Brain microvascular endothelial cell (primary cell): ENCODE measurements around the gene FBXL20.
"Not testable (repeated sequence)": the region's sequence is repeated elsewhere in the genome, so short reads cannot be mapped to it uniquely, and the experiment has no call there.

Source experiments
- DNase-seq: peaks from one replicate; pipeline ENCODE4 v3.0.0-alpha.2; 2020
- H3K27ac ChIP-seq: fragments of 250-450 bp; sonication (Bioruptor Pico); 2 replicates; pipeline ENCODE4 v1.5.1; 2020; ENCODE audit warnings: mild to moderate bottlenecking, moderate library complexity
- H3K27me3 ChIP-seq: fragments of 250-450 bp; sonication (Bioruptor Pico); replicated peaks from 2 replicates; pipeline ENCODE4 v1.5.1; 2020; ENCODE audit warnings: mild to moderate bottlenecking
- H3K36me3 ChIP-seq: fragments of 250-450 bp; sonication (Bioruptor Pico); replicated peaks from 2 replicates; pipeline ENCODE4 v1.5.1; 2020; ENCODE audit warnings: mild to moderate bottlenecking
- H3K4me3 ChIP-seq: 2 replicates; pipeline ENCODE4 v1.5.1; 2011; ENCODE audit warnings: low read depth, mild to moderate bottlenecking, control low read depth, low read length, moderate library complexity
- in situ Hi-C: cut with HindIII; loops from 2 replicates; pipeline ENCODE4 v1.10.0; 2017; ENCODE audit warnings: low sequenced_read_pairs, low pct_ligation_motif_present
- TF ChIP-seq, protein P1 (sequence below): IDR thresholded peaks from 2 replicates; pipeline ENCODE4 v1.5.1; 2011; ENCODE audit warnings: low read depth, mild to moderate bottlenecking, moderate library complexity, low read length, control low read depth, inconsistent platforms; ENCODE audit errors: missing control alignments

FBXL20 gene

DNA sequence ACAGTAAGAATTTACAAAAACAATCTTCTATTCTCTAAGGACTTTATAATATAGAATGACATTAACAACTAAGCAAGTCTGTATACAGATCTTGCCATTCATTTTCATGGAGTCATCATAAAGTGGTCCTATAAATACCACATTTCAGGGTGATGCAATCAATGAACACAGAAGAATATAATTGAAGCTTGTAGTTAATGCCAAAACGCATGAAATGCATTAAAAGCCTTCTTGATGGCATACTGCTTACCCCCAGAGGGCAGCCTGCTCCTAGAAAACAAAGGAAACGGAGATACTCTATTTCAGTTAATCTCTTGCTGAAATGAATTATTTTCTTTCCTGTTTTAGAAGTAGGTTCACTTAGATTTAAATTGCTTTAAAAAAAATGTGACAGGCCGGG, 130.5 kb downstream of the FBXL20 start:
- TF ChIP-seq, protein P1, sequence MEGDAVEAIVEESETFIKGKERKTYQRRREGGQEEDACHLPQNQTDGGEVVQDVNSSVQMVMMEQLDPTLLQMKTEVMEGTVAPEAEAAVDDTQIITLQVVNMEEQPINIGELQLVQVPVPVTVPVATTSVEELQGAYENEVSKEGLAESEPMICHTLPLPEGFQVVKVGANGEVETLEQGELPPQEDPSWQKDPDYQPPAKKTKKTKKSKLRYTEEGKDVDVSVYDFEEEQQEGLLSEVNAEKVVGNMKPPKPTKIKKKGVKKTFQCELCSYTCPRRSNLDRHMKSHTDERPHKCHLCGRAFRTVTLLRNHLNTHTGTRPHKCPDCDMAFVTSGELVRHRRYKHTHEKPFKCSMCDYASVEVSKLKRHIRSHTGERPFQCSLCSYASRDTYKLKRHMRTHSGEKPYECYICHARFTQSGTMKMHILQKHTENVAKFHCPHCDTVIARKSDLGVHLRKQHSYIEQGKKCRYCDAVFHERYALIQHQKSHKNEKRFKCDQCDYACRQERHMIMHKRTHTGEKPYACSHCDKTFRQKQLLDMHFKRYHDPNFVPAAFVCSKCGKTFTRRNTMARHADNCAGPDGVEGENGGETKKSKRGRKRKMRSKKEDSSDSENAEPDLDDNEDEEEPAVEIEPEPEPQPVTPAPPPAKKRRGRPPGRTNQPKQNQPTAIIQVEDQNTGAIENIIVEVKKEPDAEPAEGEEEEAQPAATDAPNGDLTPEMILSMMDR: peak; percentile 72
- H3K27me3 ChIP-seq: no peaks in the 10 kb centered on the region
- in situ Hi-C loops: no loop called here
- H3K36me3 ChIP-seq: peaks cover 10% of the 10 kb centered on the region
- peak; percentile 37 for DNase-seq
- no peak overlapping the region for H3K4me3 ChIP-seq
- no peak overlapping the region for H3K27ac ChIP-seq

DNA sequence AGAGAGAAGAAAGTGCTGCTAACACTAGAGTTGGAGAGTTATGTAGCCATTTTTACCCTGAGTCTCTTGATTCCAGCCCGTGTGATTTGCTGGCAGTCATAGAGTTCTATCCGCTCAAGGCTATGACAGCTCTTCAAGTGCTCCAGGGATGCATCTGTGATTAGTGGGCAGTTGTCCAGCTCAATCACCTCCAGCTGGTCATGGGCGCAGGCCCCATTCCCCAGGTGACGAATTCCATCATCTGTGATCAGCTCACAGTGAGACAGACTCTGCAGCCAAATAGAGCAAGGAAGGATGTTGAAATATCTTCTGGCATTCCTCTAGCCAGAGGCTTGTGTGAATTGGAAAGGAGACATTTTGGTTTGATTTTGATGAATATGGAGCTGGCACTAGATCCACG, 137.3 kb downstream of the FBXL20 start:
- Histone ChIP-seq H3K27ac (no peak overlapping the region), H3K4me3 (no peak overlapping the region), H3K27me3 (no peaks in the 10 kb centered on the region), H3K36me3 (peaks cover 21% of the 10 kb centered on the region)
- in situ Hi-C loops: no loop called here
- DNase-seq: no peak
- TF ChIP-seq, protein P1: no peak

DNA sequence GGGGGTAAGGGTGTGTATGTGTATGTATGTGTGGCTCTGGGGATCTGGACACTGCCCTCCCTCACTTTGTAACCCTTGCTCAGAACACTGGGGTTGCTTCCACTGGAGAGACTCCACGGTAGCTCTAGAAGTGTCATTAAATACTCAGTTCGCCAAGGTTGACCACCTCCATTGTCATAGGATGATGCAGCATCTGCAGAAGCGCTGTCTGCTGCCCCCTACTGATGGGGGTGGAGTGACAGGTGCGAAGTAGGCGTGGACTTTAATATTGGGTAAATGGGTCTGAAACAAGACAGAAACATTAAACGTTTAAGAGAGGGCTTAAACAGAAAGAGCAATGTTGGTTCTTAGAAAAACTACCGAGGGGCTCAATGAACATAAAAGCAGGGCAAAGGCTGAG, 140.1 kb downstream of the FBXL20 start:
- DNase-seq: no peak
- in situ Hi-C loops: no loop called here
- peaks cover 16% of the 10 kb centered on the region for H3K36me3 ChIP-seq
- no peak overlapping the region for H3K27ac ChIP-seq
- no peak overlapping the region for H3K4me3 ChIP-seq
- TF ChIP-seq, protein P1: peak; percentile 44
- H3K27me3 ChIP-seq: no peaks in the 10 kb centered on the region

DNA sequence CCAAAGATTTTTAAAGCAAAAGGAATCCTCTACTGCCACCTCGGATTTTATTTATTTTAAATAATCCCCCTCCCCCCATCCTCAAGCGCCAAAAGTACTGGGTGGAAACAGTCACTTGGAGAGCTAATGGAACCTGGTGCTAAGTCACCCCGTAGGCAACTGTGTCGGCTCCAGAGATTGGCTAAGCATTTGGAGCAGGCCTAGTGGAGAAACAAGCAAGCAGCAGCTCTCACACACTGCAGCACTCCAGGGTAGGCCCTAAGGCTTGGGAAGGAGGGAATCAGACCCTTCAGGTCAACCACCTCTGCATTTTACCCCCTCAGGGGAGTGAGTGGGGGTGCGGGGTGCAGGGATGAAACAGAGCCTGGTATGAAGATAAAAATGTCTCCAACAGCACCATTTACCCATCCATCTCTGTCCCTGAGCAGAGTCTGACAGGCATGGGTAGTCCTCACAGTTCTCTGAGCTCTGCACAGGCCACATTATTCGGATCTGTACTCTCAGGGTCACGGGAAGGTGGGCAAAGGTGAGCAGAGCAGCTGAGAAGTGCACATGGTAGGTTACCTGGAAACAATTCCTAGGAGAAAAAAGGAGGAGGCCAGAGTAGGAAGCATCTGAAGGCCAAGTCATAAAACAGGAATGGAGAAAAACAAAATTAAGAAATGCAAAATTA, 148.5 kb downstream of the FBXL20 start:
- no peak for DNase-seq
- Histone ChIP-seq H3K36me3 (no peaks in the 10 kb centered on the region), H3K4me3 (no peak overlapping the region), H3K27ac (no peak overlapping the region), H3K27me3 (no peaks in the 10 kb centered on the region)
- in situ Hi-C loops: no loop called here
- TF ChIP-seq, protein P1: no peak

DNA sequence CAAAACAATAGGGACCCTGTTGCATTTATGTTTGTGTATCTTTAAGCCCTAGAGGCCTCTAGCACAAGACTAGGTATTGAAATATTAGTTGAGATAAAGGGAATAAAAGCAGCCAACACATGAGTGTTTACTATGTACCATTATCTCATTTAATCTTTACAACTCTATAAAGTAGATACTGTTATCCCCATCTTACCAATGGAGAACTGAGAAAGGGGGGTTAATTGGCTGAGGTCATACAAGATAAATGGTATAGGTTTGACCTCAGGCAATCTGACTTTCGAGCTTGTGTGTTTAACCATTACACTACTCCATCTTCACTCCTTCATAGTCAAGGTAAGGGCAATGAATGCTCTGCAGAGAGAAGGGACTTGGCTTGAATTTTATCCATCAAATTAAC, 149.4 kb downstream of the FBXL20 start:
- Histone ChIP-seq H3K27me3 (no peaks in the 10 kb centered on the region), H3K4me3 (no peak overlapping the region), H3K36me3 (no peaks in the 10 kb centered on the region), H3K27ac (no peak overlapping the region)
- DNase-seq: no peak
- TF ChIP-seq, protein P1: no peak
- in situ Hi-C loops: no loop called here

DNA sequence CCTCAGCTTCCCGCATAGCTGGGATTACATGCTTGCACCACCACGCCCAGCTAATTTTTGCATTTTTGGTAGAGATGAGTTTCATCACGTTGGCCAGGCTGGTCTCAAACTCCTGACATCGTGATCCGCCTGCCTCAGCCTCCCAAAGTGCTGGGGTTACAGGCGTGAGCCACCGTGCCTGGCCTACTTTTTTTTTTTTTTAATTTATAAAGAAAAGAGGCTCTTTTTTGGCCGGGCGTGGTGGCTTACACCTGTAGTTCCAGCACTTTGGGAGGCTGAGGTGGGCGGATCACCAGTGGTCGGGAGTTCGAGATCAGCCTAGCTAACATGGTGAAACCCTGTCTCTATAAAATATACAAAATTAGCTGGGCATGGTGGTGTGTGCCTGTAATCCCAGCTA, 151.3 kb downstream of the FBXL20 start:
- H3K27ac ChIP-seq, H3K36me3 ChIP-seq, DNase-seq, in situ Hi-C loops, H3K27me3 ChIP-seq, H3K4me3 ChIP-seq: not testable (repeated sequence)
